Measurements from ENCODE around the gene FAM240B. TPM values are rescaled to one million over a fixed set of nuclear protein-coding genes. Genes with fewer than 3 reads are reported as not detected.

The FAM240B gene
- total RNA-seq, 2 donors from 2014 or later: not detected

DNA sequence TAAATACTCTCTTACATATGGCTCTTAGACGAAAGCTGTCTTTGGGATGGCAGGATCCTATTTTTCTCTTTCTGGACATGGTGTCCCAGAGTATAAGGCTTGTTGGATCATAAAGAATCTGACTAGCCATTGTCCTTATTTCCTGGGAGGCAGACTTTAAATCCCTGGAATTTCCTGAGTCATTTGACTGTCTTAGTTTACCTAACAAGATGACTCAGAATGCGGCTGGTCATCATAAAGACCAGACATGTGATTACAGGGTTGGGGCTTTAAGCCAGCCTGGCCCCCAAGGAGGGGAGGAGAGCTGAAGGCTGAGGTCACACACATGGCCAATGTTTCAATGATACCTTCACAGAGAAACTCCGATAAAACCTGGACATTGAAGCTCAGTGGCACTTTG, 37.2 kb downstream of the FAM240B start:
- no peaks in the 10 kb centered on the region for H3K9me3 ChIP-seq (ENCODE audit: control insufficient read depth, low read length)
- Mint-ChIP-seq H3K27ac (peak overlapping the region; percentile 74), H3K4me1 (peaks cover 36% of the 10 kb centered on the region), H3K9me3 (no peaks in the 10 kb centered on the region), H3K4me3 (no peak overlapping the region), H3K27me3 (ENCODE audit: insufficient read depth) (peaks cover 8% of the 10 kb centered on the region), H3K36me3 (ENCODE audit: low read depth) (no peaks in the 10 kb centered on the region)
- WGBS, 2 experiments (ENCODE audit: insufficient coverage in 1 of 2, insufficient read length in 1 of 2): 84 to 85% methylated on average over 2 to 3 of the region's 3 CpGs
- no peaks in the 10 kb centered on the region for H3K4me1 ChIP-seq (ENCODE audit: control insufficient read depth, insufficient read depth, low read length)
- no peak for TF ChIP-seq CTCF (conservative IDR thresholded peaks at IDR 0.05)
- no peaks in the 10 kb centered on the region for H3K36me3 ChIP-seq (ENCODE audit: control insufficient read depth, insufficient read depth, low read length)
- no peak overlapping the region for H3K27ac ChIP-seq (ENCODE audit: low read depth, low read length)
- no peak overlapping the region for H3K9ac ChIP-seq (ENCODE audit: extremely low read depth, low read length, poor library complexity, severe bottlenecking)
- no peak overlapping the region for H3K4me3 ChIP-seq (ENCODE audit: low read length)
- no peaks in the 10 kb centered on the region for H3K27me3 ChIP-seq (ENCODE audit: control insufficient read depth, insufficient read depth, low read length, poor library complexity, severe bottlenecking)
- DNase-seq: peak; percentile 61

DNA sequence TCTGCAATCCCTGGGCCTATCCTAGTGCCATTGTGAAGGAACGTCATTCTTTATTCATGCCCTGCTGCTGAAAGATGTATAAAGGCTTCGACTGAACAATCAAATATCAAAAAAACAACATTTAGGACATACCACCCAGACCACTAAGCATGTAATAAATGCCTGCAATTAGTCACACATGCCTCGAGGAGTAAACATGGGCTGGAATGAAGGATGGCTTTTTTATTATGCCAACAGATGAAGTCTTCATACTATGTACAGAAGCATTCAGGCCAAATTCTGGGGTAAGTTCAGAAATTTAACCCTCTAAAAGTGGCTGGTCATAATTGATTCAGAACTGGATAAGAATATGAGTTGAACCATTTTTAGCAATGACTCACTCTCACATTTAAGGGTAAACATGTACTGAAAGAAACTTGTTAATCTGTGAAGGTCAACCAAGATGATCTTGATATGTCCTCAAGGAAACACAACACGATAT, 38.1 kb downstream of the FAM240B start:
- Histone ChIP-seq H3K27ac (ENCODE audit: low read depth, low read length) (no peak overlapping the region), H3K4me3 (ENCODE audit: low read length) (no peak overlapping the region), H3K27me3 (ENCODE audit: control insufficient read depth, insufficient read depth, low read length, poor library complexity, severe bottlenecking) (no peaks in the 10 kb centered on the region), H3K9me3 (ENCODE audit: control insufficient read depth, low read length) (no peaks in the 10 kb centered on the region), H3K36me3 (ENCODE audit: control insufficient read depth, insufficient read depth, low read length) (no peaks in the 10 kb centered on the region), H3K9ac (ENCODE audit: extremely low read depth, low read length, poor library complexity, severe bottlenecking) (no peak overlapping the region), H3K4me1 (ENCODE audit: control insufficient read depth, insufficient read depth, low read length) (no peaks in the 10 kb centered on the region)
- no peaks in the 10 kb centered on the region for H3K9me3 Mint-ChIP-seq
- H3K4me1 Mint-ChIP-seq: peaks cover 31% of the 10 kb centered on the region
- no peak for TF ChIP-seq CTCF (conservative IDR thresholded peaks at IDR 0.05)
- 74 to 89% methylated on average over 2 to 4 of the region's 4 CpGs for WGBS, 2 experiments (ENCODE audit: insufficient coverage in 1 of 2, insufficient read length in 1 of 2)
- peak overlapping the region; percentile 29 for H3K27ac Mint-ChIP-seq
- H3K4me3 Mint-ChIP-seq: no peak overlapping the region
- H3K36me3 Mint-ChIP-seq (ENCODE audit: low read depth): no peaks in the 10 kb centered on the region
- H3K27me3 Mint-ChIP-seq (ENCODE audit: insufficient read depth): peaks cover 8% of the 10 kb centered on the region
- no peak for DNase-seq

- Mint-ChIP-seq H3K36me3 (ENCODE audit: low read depth) (no peaks in the 10 kb centered on the region), H3K4me1 (peaks cover 24% of the 10 kb centered on the region), H3K27me3 (ENCODE audit: insufficient read depth) (peaks cover 8% of the 10 kb centered on the region), H3K4me3 (no peak overlapping the region), H3K9me3 (no peaks in the 10 kb centered on the region), H3K27ac (no peak overlapping the region)
- Histone ChIP-seq H3K27me3 (ENCODE audit: control insufficient read depth, insufficient read depth, low read length, poor library complexity, severe bottlenecking) (no peaks in the 10 kb centered on the region), H3K4me1 (ENCODE audit: control insufficient read depth, insufficient read depth, low read length) (no peaks in the 10 kb centered on the region), H3K4me3 (ENCODE audit: low read length) (no peak overlapping the region), H3K36me3 (ENCODE audit: control insufficient read depth, insufficient read depth, low read length) (no peaks in the 10 kb centered on the region), H3K27ac (ENCODE audit: low read depth, low read length) (no peak overlapping the region), H3K9me3 (ENCODE audit: control insufficient read depth, low read length) (no peaks in the 10 kb centered on the region), H3K9ac (ENCODE audit: extremely low read depth, low read length, poor library complexity, severe bottlenecking) (no peak overlapping the region)
- 84 to 93% methylated on average over 10 to 14 of the region's 14 CpGs for WGBS, 2 experiments (ENCODE audit: insufficient coverage in 1 of 2, insufficient read length in 1 of 2)
- no peak for DNase-seq
- no peak for TF ChIP-seq CTCF (conservative IDR thresholded peaks at IDR 0.05)
These were observed 39.0 kb downstream of the FAM240B start for GRCh38 chr9:38680837-38681445.
